Fibroblast of lung (primary cell): ENCODE results near the gene FRMD1. TPM values are rescaled to one million over a fixed set of nuclear protein-coding genes. Genes with fewer than 3 reads are reported as not detected.

Source experiments
- DNase-seq, 2 donors: peaks; one replicate each; pipeline versions ENCODE4 v3.0.0 to v3.0.0-alpha.2; 2010; ENCODE audit warnings: low read depth in 2 of 2
- H2AFZ ChIP-seq: 2 replicates; pipeline ENCODE4 v1.5.1; 2012; ENCODE audit warnings: low read length, control low read depth, inconsistent platforms
- H3K27ac ChIP-seq: 2 replicates; pipeline ENCODE4 v1.5.1; 2011; ENCODE audit warnings: low read length, control low read depth; ENCODE audit not compliant: insufficient read depth
- H3K27me3 ChIP-seq: 2 replicates; pipeline ENCODE4 v1.5.1; 2011; ENCODE audit warnings: mild to moderate bottlenecking, low read length; ENCODE audit not compliant: control insufficient read depth, insufficient read depth
- H3K36me3 ChIP-seq: 2 replicates; pipeline ENCODE4 v1.5.1; 2011; ENCODE audit warnings: low read length; ENCODE audit not compliant: control insufficient read depth, insufficient read depth
- H3K4me1 ChIP-seq: 2 replicates; pipeline ENCODE4 v1.5.1; 2011; ENCODE audit warnings: low read length; ENCODE audit not compliant: control insufficient read depth, insufficient read depth; ENCODE audit errors: extremely low read depth
- H3K4me2 ChIP-seq: 2 replicates; pipeline ENCODE4 v1.5.1; 2011; ENCODE audit warnings: low read length, control low read depth; ENCODE audit not compliant: insufficient read depth; ENCODE audit errors: extremely low read depth
- H3K4me3 ChIP-seq, 4 experiments: fragments of 200-600 bp in 1 of 4; sonication (generic) in 1 of 4; replicated peaks in 1 of 4; 2 replicates each; pipeline ENCODE4 v1.5.1; 2011 to 2016; ENCODE audit warnings: low read length in 4 of 4, low read depth in 3 of 4, mild to moderate bottlenecking in 3 of 4, control low read depth in 2 of 4, inconsistent platforms in 1 of 4, mixed read lengths in 1 of 4; ENCODE audit not compliant: insufficient read depth in 1 of 4; ENCODE audit errors: control extremely low read depth in 1 of 4
- H3K79me2 ChIP-seq: 2 replicates; pipeline ENCODE4 v1.5.1; 2012; ENCODE audit warnings: mild to moderate bottlenecking, low read length, inconsistent platforms; ENCODE audit not compliant: control insufficient read depth, insufficient read depth
- H3K9ac ChIP-seq: 2 replicates; pipeline ENCODE4 v1.5.1; 2011; ENCODE audit warnings: mild to moderate bottlenecking, low read length, control low read depth; ENCODE audit not compliant: insufficient read depth
- H3K9me3 ChIP-seq: 2 replicates; pipeline ENCODE4 v1.5.1; 2012; ENCODE audit warnings: low read depth, low read length; ENCODE audit not compliant: control insufficient read depth, insufficient read depth
- H4K20me1 ChIP-seq: 2 replicates; pipeline ENCODE4 v1.5.1; 2011; ENCODE audit warnings: low read length; ENCODE audit not compliant: control insufficient read depth, insufficient read depth; ENCODE audit errors: extremely low read depth
- CTCF ChIP-seq, 2 donors: IDR thresholded peaks in 1 of 2; conservative IDR thresholded peaks in 1 of 2; 1 replicate in 1 of 2; 2 replicates in 1 of 2; pipeline ENCODE4 v1.5.1; 2011 to 2012; ENCODE audit warnings: low read length in 2 of 2, control low read depth in 1 of 2, inconsistent platforms in 1 of 2, low read depth in 1 of 2, mild to moderate bottlenecking in 1 of 2
- EZH2 ChIP-seq: IDR thresholded peaks from 2 replicates; pipeline ENCODE4 v1.5.1; 2012; ENCODE audit warnings: low read length, control low read depth, mild to moderate bottlenecking; ENCODE audit errors: missing control alignments
- polyA plus RNA-seq, 2 donors: library from polyadenylated mRNA; depleted of rRNA in 1 of 2; stranded (reverse) in 1 of 2; unstranded in 1 of 2; fragments of >200 nt; gene quantifications; 2 replicates each; pipeline ENCODE4 v1.2.1, GENCODE V29; 2011 to 2012; ENCODE audit warnings: missing spikeins in 1 of 2
- total RNA-seq: library from RNA; depleted of rRNA; stranded (reverse); fragments of >200 nt; gene quantifications from 2 replicates; pipeline ENCODE4 v1.2.1, GENCODE V29; 2014

The FRMD1 gene
- total and polyA plus RNA-seq, 2 donors (not counting 1 experiment from before 2014, with no cell fraction given), result not detected

- H3K36me3 ChIP-seq, result no peaks in the 10 kb centered on the region
- no peaks in the 10 kb centered on the region for H3K9me3 ChIP-seq
- no peaks in the 10 kb centered on the region for H3K79me2 ChIP-seq
- no peak overlapping the region for H2AFZ ChIP-seq
- no peak overlapping the region for H3K4me3 ChIP-seq
- no peaks in the 10 kb centered on the region for H3K4me1 ChIP-seq
- no peak overlapping the region for H3K4me2 ChIP-seq
- no peak overlapping the region for H3K9ac ChIP-seq
- no peak for TF ChIP-seq CTCF (conservative IDR thresholded peaks at IDR 0.05 in 1 of 2, IDR thresholded peaks at IDR 0.05 in 1 of 2; ENCODE audit: low read depth in 1 of 2, low read length in 2 of 2)
- TF ChIP-seq EZH2, result no peak
- H3K27ac ChIP-seq, result no peak overlapping the region
- H4K20me1 ChIP-seq, result no peaks in the 10 kb centered on the region
- DNase-seq, result no peak
- peaks cover 7% of the 10 kb centered on the region for H3K27me3 ChIP-seq
Observed at GRCh38 chr6:168018664-168019063, 60.3 kb downstream of the FRMD1 start.

GRCh38 chr6:168017629-168018028 lies 61.4 kb downstream of the FRMD1 start:
- no peak overlapping the region for H3K4me2 ChIP-seq
- no peak overlapping the region for H3K9ac ChIP-seq
- TF ChIP-seq EZH2, result no peak
- TF ChIP-seq CTCF (conservative IDR thresholded peaks at IDR 0.05 in 1 of 2, IDR thresholded peaks at IDR 0.05 in 1 of 2; ENCODE audit: low read depth in 1 of 2, low read length in 2 of 2), result no peak
- H3K4me1 ChIP-seq, result no peaks in the 10 kb centered on the region
- no peaks in the 10 kb centered on the region for H3K9me3 ChIP-seq
- H3K79me2 ChIP-seq, result no peaks in the 10 kb centered on the region
- peak in 1 of 2 donors; percentile 17 for DNase-seq
- H3K4me3 ChIP-seq, result no peak overlapping the region
- no peaks in the 10 kb centered on the region for H3K36me3 ChIP-seq
- no peaks in the 10 kb centered on the region for H4K20me1 ChIP-seq
- peaks cover 7% of the 10 kb centered on the region for H3K27me3 ChIP-seq
- no peak overlapping the region for H2AFZ ChIP-seq
- no peak overlapping the region for H3K27ac ChIP-seq

- Histone ChIP-seq H3K9ac (no peak overlapping the region), H3K27ac (no peak overlapping the region), H3K36me3 (no peaks in the 10 kb centered on the region), H3K4me2 (no peak overlapping the region), H3K9me3 (no peaks in the 10 kb centered on the region), H4K20me1 (no peaks in the 10 kb centered on the region), H3K79me2 (no peaks in the 10 kb centered on the region), H3K27me3 (peaks cover 7% of the 10 kb centered on the region), H2AFZ (no peak overlapping the region), H3K4me3 (no peak overlapping the region), H3K4me1 (no peaks in the 10 kb centered on the region)
- DNase-seq, result peak; percentile 35 to 39
- TF ChIP-seq CTCF (conservative IDR thresholded peaks at IDR 0.05 in 1 of 2, IDR thresholded peaks at IDR 0.05 in 1 of 2; ENCODE audit: low read depth in 1 of 2, low read length in 2 of 2) (no peak), EZH2 (no peak)
Observed at GRCh38 chr6:168016721-168017525, 62.1 kb downstream of the FRMD1 start.
